Measurements from ENCODE around the gene TSPOAP1. TPM values are rescaled to one million over a fixed set of nuclear protein-coding genes. Genes with fewer than 3 reads are reported as not detected.

TSPOAP1 gene
- total RNA-seq, 1 experiment from 2014 or later: 10.9 TPM

- peaks cover 6% of the 10 kb centered on the region; the same call in 1 of the 2 replicates for H3K27me3 Mint-ChIP-seq (ENCODE audit: low read depth)
- no peaks in the 10 kb centered on the region for H3K36me3 Mint-ChIP-seq
- no peak for DNase-seq (ENCODE audit: low spot score)
- CTCF ChIA-PET: interaction anchor here (0.8 to 1.8 kb wide), 2 partner anchors 22 kb away, joined by 3 to 6 read pairs; partner anchors contain the start of gene SUPT4H1
- no peak overlapping the region for H3K4me3 Mint-ChIP-seq
- H3K9me3 Mint-ChIP-seq: no peaks in the 10 kb centered on the region
- peaks cover 52% of the 10 kb centered on the region for H3K4me1 Mint-ChIP-seq
- POLR2A ChIA-PET: interaction anchor here (2.4 kb wide), 1 partner anchor 21 kb away, joined by 9 read pairs; the partner anchor contains the start of gene SUPT4H1
- no peak for TF ChIP-seq NFATC4 (CRISPR knock-in tag; IDR thresholded peaks at IDR 0.05)
- TF ChIP-seq SMAD4 (CRISPR knock-in tag; IDR thresholded peaks at IDR 0.05): no peak
- no peak for TF ChIP-seq CTCF (IDR thresholded peaks at IDR 0.05)
- no peak for TF ChIP-seq ZNF396 (CRISPR knock-in tag; IDR thresholded peaks at IDR 0.05; ENCODE audit: borderline replicate concordance)
- TF ChIP-seq SMAD3 (CRISPR knock-in tag; IDR thresholded peaks at IDR 0.05; ENCODE audit: borderline replicate concordance): no peak
- no peak overlapping the region for H3K27ac Mint-ChIP-seq
- ATAC-seq: no peak
Measured at GRCh38 chr17:58330538-58330996, 2.0 kb upstream of the TSPOAP1 start.

DNA sequence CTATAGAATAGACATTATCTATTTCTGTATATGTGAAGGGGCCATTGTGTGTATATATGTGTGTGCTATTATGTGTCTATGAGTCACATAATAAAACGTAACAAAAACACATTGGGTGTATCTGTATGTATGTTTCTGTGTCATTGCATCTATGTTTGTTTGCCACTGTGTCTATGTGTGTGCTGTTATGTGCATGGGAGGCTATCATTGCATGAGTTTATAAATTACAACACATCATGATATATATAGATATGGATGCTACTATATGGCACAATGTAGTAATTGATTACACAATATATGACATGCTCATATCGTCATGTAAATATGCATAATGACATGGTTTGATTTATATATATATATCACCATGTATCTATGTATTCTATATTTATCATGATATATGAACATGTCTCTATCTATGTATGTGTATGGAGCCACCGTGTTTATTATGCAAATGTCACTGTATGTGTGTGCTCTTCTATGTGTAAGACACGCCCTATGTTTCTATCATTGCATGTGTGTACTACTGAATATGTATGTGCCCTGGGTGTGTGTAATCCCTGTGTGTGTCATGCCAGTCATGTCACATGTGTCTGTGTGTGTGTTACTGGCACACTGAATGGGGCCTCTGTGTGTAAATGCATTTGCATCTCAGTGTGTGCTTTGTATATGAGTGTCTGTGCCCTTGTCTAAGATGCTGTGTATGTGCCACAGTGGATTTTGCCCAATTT is 1.4 kb upstream of the TSPOAP1 start:
- no peak overlapping the region for H3K4me3 Mint-ChIP-seq
- H3K4me1 Mint-ChIP-seq: peaks cover 56% of the 10 kb centered on the region
- POLR2A ChIA-PET: no interaction called here
- H3K36me3 Mint-ChIP-seq: no peaks in the 10 kb centered on the region
- DNase-seq (ENCODE audit: low spot score) (no peak), ATAC-seq (no peak)
- CTCF ChIA-PET: interaction anchor here (1.8 kb wide), 1 partner anchor 22 kb away, joined by 6 read pairs; the partner anchor contains the start of gene SUPT4H1
- no peak overlapping the region for H3K27ac Mint-ChIP-seq
- H3K27me3 Mint-ChIP-seq (ENCODE audit: low read depth): peaks cover 8% of the 10 kb centered on the region
- no peaks in the 10 kb centered on the region for H3K9me3 Mint-ChIP-seq
- TF ChIP-seq, protein P1, sequence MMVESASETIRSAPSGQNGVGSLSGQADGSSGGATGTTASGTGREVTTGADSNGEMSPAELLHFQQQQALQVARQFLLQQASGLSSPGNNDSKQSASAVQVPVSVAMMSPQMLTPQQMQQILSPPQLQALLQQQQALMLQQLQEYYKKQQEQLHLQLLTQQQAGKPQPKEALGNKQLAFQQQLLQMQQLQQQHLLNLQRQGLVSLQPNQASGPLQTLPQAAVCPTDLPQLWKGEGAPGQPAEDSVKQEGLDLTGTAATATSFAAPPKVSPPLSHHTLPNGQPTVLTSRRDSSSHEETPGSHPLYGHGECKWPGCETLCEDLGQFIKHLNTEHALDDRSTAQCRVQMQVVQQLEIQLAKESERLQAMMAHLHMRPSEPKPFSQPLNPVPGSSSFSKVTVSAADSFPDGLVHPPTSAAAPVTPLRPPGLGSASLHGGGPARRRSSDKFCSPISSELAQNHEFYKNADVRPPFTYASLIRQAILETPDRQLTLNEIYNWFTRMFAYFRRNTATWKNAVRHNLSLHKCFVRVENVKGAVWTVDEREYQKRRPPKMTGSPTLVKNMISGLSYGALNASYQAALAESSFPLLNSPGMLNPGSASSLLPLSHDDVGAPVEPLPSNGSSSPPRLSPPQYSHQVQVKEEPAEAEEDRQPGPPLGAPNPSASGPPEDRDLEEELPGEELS (CRISPR knock-in tag; IDR thresholded peaks at IDR 0.05): no peak
- no peak for TF ChIP-seq RELA (CRISPR knock-in tag; IDR thresholded peaks at IDR 0.05; ENCODE audit: borderline replicate concordance)

DNA sequence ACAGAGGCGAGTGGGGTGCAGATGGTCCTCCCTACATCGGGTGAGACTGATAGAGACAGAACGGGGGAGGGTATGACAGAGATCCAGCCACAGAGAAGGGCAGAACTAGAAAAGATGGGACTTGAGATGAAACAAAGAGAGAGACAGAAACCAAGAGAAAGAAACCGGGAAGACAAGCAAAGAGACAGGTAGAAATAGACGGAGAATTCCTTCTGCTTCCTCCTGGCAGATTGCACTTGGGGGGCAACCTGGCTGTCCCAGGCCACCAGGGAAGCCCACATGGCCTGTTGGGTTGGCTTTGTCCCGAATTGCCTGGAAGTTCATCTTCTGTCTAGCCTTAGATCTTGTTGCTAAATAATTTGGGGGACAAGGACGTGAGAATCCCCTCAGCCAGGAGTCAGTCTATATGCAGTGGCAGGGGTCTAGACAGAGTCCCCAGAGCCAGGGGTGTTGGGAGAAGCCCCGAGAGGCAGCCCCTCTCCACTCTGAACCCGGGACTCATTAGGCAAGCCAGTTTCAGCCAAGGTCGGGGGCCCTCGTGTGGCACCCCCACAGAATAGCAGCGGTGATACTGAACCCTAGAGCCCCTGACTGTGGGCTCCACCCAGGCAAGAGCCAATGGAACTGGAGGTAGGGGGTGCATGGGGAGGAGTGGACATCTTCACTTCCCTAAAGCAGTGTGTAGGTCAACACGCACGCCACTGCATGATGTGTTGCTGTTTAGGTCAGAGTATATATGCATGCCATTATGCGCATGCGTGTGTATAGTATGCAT is 627 bp upstream of the TSPOAP1 start:
- ChIA-PET POLR2A (no interaction called here), CTCF (interaction anchor here (1.9 to 4.1 kb wide), 3 partner anchors 8 to 23 kb away, joined by 9 to 36 read pairs (median 36); partner anchors contain the start of gene SUPT4H1)
- TF ChIP-seq, protein P2, sequence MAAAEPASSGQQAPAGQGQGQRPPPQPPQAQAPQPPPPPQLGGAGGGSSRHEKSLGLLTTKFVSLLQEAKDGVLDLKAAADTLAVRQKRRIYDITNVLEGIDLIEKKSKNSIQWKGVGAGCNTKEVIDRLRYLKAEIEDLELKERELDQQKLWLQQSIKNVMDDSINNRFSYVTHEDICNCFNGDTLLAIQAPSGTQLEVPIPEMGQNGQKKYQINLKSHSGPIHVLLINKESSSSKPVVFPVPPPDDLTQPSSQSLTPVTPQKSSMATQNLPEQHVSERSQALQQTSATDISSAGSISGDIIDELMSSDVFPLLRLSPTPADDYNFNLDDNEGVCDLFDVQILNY (CRISPR knock-in tag; IDR thresholded peaks at IDR 0.05): no peak
- TF ChIP-seq ZBTB43 (CRISPR knock-in tag; IDR thresholded peaks at IDR 0.05) (no peak), HMGA2 (CRISPR knock-in tag; IDR thresholded peaks at IDR 0.05) (no peak), CTCF (IDR thresholded peaks at IDR 0.05) (0 out of 2 replicates have a peak, but pooled peaks have one; percentile 16)
- H3K9me3 Mint-ChIP-seq: no peaks in the 10 kb centered on the region
- H3K4me3 Mint-ChIP-seq: peak overlapping the region; percentile 41
- DNase-seq (ENCODE audit: low spot score) (peak; percentile 61), ATAC-seq (peak; percentile 48)
- H3K4me1 Mint-ChIP-seq: peaks cover 57% of the 10 kb centered on the region
- no peaks in the 10 kb centered on the region for H3K36me3 Mint-ChIP-seq
- peak overlapping the region; percentile 44 for H3K27ac Mint-ChIP-seq
- peaks cover 11% of the 10 kb centered on the region for H3K27me3 Mint-ChIP-seq (ENCODE audit: low read depth)

Data from WTC11 (cell line).